ENCODE data around the gene ECT2L. TPM values are rescaled to one million over a fixed set of nuclear protein-coding genes. Genes with fewer than 3 reads are reported as not detected.

ECT2L gene
- total RNA-seq, 1 donor from 2014 or later: not detected

DNA sequence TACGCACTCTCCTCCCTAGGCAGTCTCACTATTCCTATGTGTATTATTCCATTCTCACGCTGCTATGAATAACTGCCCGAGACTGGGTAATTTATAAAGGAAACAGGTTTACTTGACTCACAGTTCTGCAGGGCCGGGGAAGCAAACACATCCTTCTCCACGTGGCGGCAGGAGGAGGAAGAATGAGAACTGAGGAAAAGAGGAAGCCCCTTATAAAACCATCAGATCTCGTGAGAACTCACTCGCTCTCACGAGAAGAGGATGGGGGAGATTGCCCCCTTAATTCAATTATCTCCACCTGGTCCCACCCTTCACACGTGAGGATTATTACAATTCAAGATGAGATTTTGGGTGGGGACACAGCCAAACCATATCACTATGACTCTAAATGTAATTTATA is 61.9 kb downstream of the ECT2L start:
- Mint-ChIP-seq H3K9me3 (ENCODE audit: unreplicated experiment) (no peaks in the 10 kb centered on the region), H3K27me3 (ENCODE audit: unreplicated experiment) (peaks cover 9% of the 10 kb centered on the region), H3K36me3 (ENCODE audit: unreplicated experiment) (no peaks in the 10 kb centered on the region), H3K4me3 (ENCODE audit: unreplicated experiment) (no peak overlapping the region), H3K27ac (ENCODE audit: unreplicated experiment) (no peak overlapping the region), H3K4me1 (ENCODE audit: unreplicated experiment) (peaks cover 13% of the 10 kb centered on the region)
- no peak for DNase-seq (ENCODE audit: extremely low spot score, unreplicated experiment)
- TF ChIP-seq, protein P1, sequence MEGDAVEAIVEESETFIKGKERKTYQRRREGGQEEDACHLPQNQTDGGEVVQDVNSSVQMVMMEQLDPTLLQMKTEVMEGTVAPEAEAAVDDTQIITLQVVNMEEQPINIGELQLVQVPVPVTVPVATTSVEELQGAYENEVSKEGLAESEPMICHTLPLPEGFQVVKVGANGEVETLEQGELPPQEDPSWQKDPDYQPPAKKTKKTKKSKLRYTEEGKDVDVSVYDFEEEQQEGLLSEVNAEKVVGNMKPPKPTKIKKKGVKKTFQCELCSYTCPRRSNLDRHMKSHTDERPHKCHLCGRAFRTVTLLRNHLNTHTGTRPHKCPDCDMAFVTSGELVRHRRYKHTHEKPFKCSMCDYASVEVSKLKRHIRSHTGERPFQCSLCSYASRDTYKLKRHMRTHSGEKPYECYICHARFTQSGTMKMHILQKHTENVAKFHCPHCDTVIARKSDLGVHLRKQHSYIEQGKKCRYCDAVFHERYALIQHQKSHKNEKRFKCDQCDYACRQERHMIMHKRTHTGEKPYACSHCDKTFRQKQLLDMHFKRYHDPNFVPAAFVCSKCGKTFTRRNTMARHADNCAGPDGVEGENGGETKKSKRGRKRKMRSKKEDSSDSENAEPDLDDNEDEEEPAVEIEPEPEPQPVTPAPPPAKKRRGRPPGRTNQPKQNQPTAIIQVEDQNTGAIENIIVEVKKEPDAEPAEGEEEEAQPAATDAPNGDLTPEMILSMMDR (IDR thresholded peaks at IDR 0.05): no peak

DNA sequence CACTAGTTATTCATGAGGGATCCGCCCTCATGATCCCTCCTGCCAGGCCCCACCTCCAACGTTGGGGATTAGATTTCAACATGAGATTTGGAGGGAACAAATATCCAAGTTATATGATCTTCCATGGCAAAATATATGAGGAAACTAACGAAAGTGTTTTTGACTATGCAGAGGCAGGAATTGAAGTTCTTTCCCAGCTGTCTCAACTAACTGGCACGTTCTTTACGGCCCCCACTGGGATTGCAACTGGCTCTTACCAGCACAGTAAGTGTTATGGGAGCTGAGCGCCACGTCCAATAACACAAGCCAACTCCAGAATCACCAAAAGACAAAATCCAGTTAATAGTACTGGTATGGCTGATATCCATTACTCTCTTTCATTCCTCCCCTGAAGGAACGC is 66.6 kb downstream of the ECT2L start:
- peaks cover 9% of the 10 kb centered on the region for H3K4me1 Mint-ChIP-seq (ENCODE audit: unreplicated experiment)

DNA sequence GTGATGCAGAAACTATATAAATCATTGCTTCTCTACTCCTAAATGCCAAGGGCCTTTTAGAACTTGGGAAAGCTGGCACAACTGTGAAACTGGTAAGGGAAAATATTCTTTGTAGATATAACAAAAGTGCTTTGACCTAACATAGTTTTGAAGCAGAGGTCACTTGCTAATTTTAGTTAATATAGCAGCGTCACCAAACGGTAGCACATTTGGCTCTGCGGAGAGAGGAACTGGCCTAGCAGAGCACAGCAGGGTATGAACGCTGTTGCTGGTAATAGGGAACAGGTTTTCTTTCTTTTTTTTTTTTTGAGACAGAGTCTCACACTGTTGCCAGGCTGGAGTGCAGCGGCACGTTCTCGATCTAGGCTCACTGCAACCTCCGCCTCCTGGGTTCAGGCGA is 67.4 kb downstream of the ECT2L start:
- peaks cover 9% of the 10 kb centered on the region for H3K4me1 Mint-ChIP-seq (ENCODE audit: unreplicated experiment)
- TF ChIP-seq, protein P1 (IDR thresholded peaks at IDR 0.05): no peak
- H3K4me3 Mint-ChIP-seq (ENCODE audit: unreplicated experiment): no peak overlapping the region
- no peaks in the 10 kb centered on the region for H3K9me3 Mint-ChIP-seq (ENCODE audit: unreplicated experiment)
- no peak for DNase-seq (ENCODE audit: extremely low spot score, unreplicated experiment)
- no peak overlapping the region for H3K27ac Mint-ChIP-seq (ENCODE audit: unreplicated experiment)
- no peaks in the 10 kb centered on the region for H3K36me3 Mint-ChIP-seq (ENCODE audit: unreplicated experiment)
- peaks cover 5% of the 10 kb centered on the region for H3K27me3 Mint-ChIP-seq (ENCODE audit: unreplicated experiment)

More for the DNA sequence above, 66.6 kb downstream of the ECT2L start:
- H3K27ac Mint-ChIP-seq (ENCODE audit: unreplicated experiment): no peak overlapping the region
- H3K36me3 Mint-ChIP-seq (ENCODE audit: unreplicated experiment): no peaks in the 10 kb centered on the region
- no peak for DNase-seq (ENCODE audit: extremely low spot score, unreplicated experiment)
- peaks cover 5% of the 10 kb centered on the region for H3K27me3 Mint-ChIP-seq (ENCODE audit: unreplicated experiment)
- H3K4me3 Mint-ChIP-seq (ENCODE audit: unreplicated experiment): no peak overlapping the region
- no peaks in the 10 kb centered on the region for H3K9me3 Mint-ChIP-seq (ENCODE audit: unreplicated experiment)
- TF ChIP-seq, protein P1 (IDR thresholded peaks at IDR 0.05): no peak

DNA sequence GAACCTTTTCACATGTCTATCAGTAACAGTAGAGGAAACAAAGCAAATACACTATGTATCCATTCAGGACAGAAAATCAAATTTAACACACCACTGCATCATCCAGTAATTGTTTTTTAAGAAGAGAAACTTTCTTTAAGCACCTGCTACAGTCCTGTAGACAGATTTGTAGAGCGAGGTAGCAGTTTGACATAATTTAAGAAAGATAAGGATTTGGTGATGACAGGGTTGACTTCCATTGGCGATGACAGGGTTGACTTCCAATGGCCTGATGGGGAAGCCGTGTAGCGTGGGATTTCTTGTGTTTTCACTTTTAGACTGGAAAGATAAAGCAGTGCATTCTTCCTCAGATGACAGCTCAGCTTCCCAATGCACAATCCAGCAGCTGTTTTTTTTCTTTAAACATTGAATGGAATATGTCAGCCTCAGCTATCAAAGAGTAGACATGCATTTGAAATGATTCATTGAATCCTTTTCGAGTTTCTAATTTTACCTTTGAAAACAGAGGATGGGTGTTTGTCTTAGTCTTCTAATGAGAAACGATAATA is 68.5 kb downstream of the ECT2L start:
- H3K36me3 Mint-ChIP-seq (ENCODE audit: unreplicated experiment): no peaks in the 10 kb centered on the region
- H3K9me3 Mint-ChIP-seq (ENCODE audit: unreplicated experiment): no peaks in the 10 kb centered on the region
- H3K4me1 Mint-ChIP-seq (ENCODE audit: unreplicated experiment): peaks cover 12% of the 10 kb centered on the region
- H3K27ac Mint-ChIP-seq (ENCODE audit: unreplicated experiment): no peak overlapping the region
- H3K27me3 Mint-ChIP-seq (ENCODE audit: unreplicated experiment): no peaks in the 10 kb centered on the region
- H3K4me3 Mint-ChIP-seq (ENCODE audit: unreplicated experiment): no peak overlapping the region
- no peak for DNase-seq (ENCODE audit: extremely low spot score, unreplicated experiment)
- TF ChIP-seq, protein P1 (IDR thresholded peaks at IDR 0.05): no peak

DNA sequence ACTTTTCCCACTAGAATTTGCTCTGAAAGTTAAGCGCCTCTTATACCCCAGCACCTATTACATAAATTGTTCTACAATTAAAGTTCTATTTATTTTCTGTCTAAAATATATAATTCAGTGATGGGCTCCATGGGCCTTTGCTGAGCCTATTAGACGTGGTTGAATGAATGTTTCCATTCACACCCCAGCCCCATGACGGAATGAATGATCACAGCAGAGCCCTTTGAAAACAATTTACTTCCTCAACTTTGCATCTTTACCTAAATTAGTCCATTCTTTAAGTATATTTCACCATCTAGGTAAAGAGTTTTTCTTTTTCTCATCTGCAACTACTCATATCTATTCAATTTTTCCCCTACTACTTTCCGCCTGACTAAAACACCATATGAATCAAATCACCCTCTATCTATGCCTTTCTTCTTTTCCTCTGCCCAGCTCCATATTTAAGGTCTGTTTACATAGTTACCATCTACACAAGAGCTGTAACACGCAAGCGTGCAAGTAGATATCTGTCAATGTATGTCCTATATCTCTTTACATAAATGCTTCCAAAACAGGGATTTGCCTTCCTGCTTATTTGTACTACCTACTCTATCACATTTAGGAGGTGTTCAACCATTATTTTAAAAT is 69.7 kb downstream of the ECT2L start:
- Mint-ChIP-seq H3K36me3 (ENCODE audit: unreplicated experiment) (no peaks in the 10 kb centered on the region), H3K27ac (ENCODE audit: unreplicated experiment) (no peak overlapping the region), H3K4me3 (ENCODE audit: unreplicated experiment) (no peak overlapping the region), H3K9me3 (ENCODE audit: unreplicated experiment) (no peaks in the 10 kb centered on the region), H3K4me1 (ENCODE audit: unreplicated experiment) (peaks cover 16% of the 10 kb centered on the region), H3K27me3 (ENCODE audit: unreplicated experiment) (no peaks in the 10 kb centered on the region)
- DNase-seq (ENCODE audit: extremely low spot score, unreplicated experiment): no peak
- TF ChIP-seq, protein P1 (IDR thresholded peaks at IDR 0.05): no peak

Measured in osteocyte (in vitro differentiated cells).